HuH-7 (cell line): ENCODE results near the gene DPP3.
A peak's percentile ranks its signal among the peaks of the same experiment; 100 is the strongest.

Experiments used
- DNase-seq: peaks from one replicate; pipeline ENCODE4 v3.0.0; 2011; ENCODE audit warnings: low spot score

Gene DPP3

DNA sequence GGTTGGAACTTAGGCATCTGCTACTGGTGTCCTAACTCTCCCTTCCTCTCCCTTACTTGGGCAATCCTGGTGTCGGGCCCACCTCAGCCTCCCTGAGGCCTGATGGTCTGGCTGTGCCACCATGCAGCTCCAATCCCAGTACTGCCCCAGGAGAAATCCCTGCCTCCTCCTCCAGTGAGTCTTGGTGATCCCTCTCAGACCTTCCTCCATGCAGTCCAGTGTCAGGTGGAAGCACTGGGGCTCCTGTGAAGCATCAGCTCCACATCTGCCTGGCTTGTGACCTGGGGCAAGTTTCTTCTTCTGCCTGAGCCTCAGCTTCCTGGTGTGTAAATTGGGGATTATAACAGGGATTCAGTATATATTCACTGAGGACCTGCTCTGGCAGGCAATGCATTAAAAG lies 15.3 kb upstream of the DPP3 start:
- peak; percentile 61 for DNase-seq

DNA sequence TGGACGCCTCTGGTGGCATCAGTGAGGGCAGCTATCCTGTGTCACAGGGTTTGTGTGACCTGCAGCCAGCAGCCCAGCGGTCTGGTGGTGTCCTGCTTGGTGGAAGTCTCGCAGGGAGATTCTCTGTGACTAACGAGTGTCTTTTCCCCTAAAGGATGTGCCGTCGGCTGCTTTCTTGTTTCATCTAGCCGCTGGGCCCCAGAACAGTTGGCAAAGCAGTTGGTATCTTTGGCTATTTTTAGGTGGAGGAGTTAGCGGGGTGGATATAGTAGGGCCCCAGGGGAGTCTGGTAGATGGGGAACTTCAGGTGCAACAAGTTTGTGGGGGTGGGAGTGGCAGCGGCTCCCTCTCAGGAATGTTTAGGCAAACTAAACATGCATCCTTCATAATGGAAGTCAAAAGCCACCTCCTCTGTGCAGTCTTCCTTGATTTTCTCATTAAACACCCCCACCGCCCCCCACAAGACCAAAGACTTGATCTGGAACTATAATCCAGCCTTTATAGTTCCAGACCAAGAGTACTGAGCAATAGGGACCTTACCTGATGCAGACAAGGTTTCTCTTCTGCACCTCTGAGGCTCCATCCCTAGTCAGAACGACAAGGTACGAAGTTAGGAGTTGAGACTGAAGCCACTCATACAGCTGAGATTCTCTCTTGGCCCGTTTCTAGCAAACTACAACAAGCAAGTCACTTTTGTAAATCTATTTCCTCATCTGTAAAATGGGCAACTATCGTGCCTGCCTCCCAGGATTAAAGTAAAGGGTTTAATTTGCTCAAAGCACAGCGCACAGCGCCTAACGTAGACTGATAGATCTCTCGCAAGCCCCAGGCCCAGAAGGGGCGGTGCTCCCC lies 14.6 kb upstream of the DPP3 start:
- DNase-seq = peak; percentile 71

DNA sequence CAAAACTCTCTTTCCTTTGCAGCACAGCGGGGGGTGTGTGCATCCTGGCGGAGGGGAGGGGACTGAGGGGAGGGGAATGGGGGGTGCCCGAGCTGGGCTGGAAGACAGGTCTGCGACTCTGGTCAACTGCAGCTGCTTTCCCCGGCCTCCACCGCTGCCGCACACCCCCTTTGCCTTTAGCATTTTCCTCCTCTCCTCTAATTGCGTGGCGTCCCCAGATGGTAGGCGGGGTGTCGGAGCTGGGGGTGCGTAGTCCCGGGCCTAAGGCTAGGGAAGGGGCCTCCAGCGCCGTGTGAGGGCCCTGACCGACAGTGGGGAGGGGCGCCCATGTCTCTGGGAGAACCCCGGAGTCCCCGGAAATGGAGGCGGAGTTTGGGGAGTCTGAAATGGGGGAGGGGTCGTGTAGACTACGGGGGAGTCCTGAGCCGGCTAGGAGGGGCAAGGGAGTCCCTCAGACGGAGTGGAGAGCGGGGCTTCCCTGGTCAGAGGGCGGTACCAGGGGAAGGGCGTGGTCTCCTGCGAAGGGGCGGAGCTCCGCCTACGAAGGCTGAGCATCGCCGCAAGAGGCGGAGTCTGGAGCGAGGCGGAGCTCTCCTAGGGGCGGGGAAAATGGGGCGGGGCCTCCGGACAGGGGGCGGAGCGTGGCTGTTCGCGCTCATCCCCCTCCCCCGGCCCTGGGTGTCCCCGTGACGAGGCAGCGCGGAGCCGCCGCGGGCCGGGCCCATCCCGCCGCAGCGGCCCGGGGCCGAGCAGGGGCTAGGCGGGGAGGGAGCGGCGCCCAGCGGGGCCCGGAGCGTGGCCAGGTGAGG lies 13.8 kb upstream of the DPP3 start, which contains the start of gene PELI3:
PELI3 (plus strand) TSS at position 681 of the 809 bp plus-strand sequence. CDS start 1,224 bp downstream, outside the sequence.
- peak; percentile 100 for DNase-seq

DNA sequence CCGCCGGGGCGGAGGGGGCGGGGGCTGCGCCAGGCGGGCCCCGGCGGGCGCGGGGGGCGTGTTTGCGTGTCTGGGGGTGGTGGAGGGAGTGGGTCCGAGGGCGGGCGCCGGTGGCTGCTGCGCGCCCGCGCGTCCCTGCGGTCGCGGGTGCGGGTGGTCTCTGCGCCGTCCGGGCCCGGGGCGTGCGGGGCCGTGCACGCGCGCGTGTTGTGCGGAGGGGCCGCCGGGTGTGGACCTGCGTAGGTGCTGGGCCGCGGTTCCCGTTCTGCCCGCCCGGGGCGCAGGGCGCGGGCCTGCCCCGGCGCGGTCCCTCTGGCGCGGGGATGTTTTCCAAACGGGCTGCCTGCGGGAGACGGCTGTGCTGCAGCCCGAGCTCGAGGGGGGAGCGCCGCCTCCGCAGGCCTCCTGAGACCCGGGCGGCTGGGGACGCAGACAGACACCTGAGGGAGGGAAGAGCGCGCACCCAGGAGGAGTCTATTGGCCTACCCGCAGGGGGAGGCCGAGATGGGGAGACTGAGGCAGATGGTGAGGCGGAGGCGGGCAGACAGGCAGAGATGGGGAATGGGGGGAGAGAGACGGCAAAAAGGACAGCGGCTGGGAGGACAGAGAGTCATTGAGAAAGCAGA lies 13.1 kb upstream of the DPP3 start:
- peak; percentile 99 for DNase-seq

DNA sequence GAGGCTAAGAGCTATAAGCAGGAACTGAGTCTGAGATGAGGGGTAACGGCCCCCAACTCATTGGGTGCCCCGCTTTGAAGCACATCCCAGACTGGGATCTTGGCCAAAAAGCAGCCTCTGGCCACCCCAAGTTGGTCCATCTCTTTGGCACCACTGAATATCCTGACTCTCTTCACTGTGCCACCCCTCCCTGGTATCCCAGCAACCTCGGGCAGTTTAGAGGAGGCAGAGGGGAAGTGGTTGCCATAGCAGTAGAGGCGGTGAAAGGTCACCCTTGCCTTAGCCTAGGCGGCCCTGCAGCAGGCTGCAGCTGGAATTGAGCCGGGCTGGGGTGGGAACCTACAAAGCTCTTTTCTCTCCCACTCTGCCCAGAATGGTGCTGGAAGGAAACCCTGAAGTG lies 12.5 kb upstream of the DPP3 start:
- DNase-seq = peak; percentile 100

DNA sequence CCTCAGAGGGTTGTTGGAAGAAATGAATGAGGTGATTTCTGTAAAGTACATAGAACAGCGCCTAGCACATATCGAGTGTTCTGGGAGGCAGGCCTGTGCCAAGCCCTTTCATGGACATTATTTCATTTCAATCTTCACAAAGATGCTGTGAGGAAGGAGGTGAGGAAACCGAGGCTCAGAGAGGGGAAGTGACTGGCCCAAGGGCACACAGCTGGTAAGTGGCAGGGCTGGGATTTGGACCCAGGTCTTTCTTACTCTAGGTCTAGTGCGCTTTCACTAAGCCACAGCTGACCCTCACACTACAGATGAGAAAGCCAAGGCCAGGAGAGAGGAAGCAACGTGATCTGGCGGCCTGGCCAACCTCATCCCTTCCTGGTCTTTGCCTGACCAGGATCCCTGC lies 11.5 kb upstream of the DPP3 start:
- DNase-seq = no peak

GRCh38 chr11:66469441-66469840 lies 10.8 kb upstream of the DPP3 start:
- DNase-seq = no peak

DNA sequence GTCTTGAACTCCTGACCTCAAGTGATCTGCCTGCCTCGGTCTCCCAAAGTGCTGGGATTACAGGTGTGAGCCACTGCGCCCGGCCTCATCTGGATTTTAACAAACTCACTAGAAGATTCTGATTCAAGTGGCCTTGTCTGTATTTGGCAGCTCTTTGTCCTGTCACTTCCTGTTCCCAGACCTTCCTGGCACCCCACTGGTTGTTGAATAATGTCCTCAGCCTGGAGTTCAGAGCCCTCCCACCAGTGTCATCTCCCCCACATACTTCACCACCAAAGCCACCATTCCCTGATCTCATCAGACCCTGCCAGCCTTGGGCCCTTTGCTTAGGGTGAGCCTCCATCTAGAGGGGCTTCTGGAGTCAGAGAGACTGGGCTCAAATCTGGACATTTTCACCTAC lies 10.2 kb upstream of the DPP3 start:
- DNase-seq = no peak

DNA sequence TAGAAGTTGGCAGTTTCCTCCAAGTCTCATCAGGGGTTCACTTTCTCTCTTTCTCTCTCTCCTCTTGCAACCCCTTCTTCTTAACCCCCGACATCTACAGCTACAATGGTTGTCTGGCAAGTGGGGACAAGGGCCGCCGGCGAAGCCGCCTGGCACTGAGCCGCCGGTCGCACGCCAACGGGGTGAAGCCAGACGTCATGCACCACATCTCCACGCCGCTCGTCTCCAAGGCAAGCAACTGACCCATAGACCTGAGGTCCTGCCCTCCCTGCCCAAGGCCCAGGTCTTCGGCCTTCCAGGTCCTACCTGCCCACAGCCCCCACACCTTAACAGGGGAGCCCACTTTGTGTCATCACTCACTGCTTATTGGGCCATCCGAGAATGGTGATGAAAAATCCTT lies 9.1 kb upstream of the DPP3 start:
- no peak for DNase-seq

- DNase-seq = no peak
These were observed 8.2 kb upstream of the DPP3 start for GRCh38 chr11:66472054-66472453.

DNA sequence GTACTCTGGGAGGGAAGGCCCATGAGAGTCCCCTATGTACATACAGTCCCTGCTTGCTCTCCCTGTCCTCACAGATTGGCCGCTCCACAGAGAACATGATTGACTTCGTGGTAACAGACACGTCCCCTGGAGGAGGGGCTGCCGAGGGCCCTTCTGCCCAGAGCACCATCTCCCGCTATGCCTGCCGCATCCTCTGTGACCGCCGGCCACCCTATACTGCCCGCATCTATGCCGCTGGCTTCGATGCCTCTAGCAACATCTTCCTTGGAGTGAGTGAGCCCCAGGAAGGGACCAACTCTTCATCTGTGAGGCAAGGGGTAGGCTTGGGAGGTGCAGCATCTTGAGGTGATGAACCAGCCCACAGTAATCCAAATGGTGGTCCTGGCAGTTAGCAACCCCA lies 7.1 kb upstream of the DPP3 start:
- DNase-seq = no peak

DNA sequence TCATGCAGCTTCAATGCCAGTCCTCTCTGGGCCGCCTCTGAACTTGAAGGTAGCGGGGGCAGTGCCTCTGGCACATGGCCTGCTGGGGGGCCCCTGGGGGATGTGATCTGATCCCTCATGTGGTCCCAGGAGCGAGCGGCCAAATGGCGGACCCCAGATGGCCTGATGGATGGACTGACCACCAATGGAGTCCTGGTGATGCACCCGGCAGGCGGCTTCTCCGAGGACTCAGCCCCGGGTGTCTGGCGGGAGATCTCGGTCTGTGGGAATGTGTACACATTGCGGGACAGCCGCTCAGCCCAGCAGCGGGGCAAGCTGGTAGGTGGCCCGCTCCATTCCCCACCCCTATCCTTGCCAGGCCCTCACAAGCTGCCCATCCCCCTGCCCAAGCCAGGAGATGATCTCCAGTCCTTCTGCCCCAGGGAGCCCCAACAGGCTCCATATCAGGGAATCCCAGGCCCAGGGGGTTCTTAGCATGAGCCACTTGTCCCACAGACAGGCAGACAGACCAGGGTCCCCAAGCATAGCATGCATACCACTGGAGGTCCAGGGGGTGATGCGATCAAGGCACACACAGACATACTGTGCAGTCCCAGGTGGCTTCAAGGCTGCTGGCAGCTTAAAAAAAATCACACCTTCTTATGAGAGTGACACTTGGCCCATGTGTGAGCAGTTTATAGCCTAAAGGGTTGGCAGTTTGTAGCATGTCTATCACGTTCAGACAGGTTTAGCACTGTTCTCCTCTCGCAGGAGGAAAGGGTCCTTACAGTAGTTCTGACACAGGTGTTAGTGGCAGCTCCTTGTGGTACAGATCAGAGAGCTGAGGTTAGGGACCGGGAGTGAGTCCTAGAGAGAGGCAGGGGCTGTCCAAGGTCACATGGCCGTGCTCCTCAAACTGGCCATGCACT lies 6.4 kb upstream of the DPP3 start:
- DNase-seq = no peak

GRCh38 chr11:66475349-66476172 lies 4.7 kb upstream of the DPP3 start:
- no peak for DNase-seq

DNA sequence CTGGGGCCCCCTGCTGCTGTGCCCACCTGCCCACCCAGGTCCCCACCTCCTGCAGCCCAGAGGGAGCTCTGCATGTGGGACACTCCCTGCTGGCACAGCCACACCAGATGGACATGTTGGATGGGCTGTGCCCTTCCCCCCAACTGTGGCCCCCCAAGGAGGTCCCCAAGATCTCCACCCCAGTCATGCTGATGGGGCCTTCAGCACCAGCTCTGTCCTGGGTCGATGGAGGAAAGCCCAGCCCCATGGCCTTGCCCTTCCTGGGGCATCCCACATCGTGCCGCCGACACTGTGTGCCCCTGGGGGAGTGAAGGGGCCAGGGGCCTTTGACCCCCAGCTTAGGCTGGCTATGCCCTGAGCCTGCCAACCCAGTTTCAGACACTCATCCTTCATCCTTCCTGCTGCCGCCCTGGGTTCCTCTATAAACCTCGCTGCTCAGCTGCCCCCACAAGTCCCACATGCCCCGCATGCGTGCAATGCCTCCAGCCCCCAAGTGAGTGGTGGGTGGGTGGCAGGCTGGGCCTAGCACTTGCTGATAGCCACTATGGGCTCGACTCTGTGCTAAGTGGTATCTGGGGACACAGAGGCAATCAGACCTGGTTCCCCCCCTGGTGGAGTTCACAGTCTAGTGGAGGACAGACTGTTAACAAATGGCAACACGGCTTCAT lies 3.9 kb upstream of the DPP3 start:
- no peak for DNase-seq

DNA sequence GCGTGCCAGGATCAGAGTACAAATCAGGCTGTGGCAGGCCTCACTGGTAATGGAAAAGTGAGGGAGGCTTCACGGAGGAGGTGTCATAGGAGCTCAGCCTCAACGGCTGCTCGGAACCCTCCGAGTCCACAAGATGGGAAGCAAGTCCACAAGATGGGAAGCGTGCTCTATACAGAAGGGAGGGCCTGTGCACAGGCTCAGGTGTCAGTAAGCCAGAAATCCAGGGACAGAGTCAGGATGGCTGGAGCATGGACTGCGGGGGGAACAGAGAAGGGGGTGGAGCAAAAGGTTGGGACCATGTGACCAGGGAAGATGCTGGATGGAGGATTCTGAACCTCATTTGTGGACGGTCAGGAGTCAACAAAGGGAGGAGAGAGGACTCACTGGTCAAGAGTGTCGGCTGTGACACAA lies 3.4 kb upstream of the DPP3 start:
- no peak for DNase-seq

GRCh38 chr11:66477263-66478201 lies 2.7 kb upstream of the DPP3 start:
- DNase-seq = no peak

DNA sequence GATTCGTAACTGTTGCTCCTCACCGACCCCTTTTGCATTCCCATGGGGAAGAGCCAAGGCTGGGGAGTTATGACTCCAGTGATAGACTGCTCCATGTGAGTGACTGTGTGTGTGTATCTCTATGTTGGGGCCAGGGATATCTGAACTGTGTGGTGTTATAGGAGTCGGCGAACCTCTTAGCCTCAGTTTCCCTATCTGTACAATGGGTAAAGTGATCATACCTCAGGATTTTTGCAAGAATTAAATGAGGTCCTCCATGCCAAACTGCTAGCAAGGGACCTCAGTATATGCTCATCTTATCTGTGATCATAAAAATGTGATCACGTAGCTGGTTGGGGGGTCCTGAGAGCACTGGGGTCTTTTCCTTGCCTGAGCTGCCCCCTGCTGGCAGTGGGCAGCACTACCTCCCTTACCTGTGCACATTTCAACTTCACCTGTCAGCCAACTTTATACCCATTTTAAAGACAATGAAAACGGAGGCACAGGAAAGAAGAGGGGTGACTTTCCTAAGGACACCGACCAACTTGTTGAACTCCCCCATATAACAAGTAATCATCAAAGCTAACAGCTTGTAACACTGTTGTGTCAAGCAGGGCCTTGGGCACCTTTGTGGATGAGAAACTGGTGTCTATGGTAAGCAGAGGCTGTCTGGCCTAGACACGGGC lies 1.4 kb upstream of the DPP3 start:
- peak; percentile 99 for DNase-seq

GRCh38 chr11:66479394-66480116 lies 679 bp upstream of the DPP3 start:
- peak; percentile 100 for DNase-seq
